Heart right ventricle (tissue), 16 donors: ENCODE data around the gene PTPRM. TPM values are rescaled to one million over a fixed set of nuclear protein-coding genes. Genes with fewer than 3 reads are reported as not detected.

Experiments
- ATAC-seq, 8 donors: fragments of 200-7000 bp; cut with Tn5 transposase; one replicate each; pipeline ENCODE4 v1.9.1; 2020; ENCODE audit warnings: mild to moderate bottlenecking in 8 of 8, moderate library complexity in 8 of 8, moderate number of reproducible peaks in 1 of 8
- DNase-seq, 2 donors: peaks; one replicate each; pipeline ENCODE4 v3.0.0-alpha.2; 2020
- H3K27ac ChIP-seq, 10 donors: fragments of 200-600 bp; sonication (generic) in 2 of 10; one replicate each; pipeline versions ENCODE4 v1.5.0 to v1.8.0; 2020 to 2022; ENCODE audit warnings: mild to moderate bottlenecking in 3 of 10
- H3K27me3 ChIP-seq, 7 donors: fragments of 200-600 bp; one replicate each; pipeline ENCODE4 v1.8.0; 2021 to 2022; ENCODE audit warnings: mild to moderate bottlenecking in 2 of 7
- H3K36me3 ChIP-seq, 9 donors: fragments of 200-600 bp; sonication (generic) in 1 of 9; one replicate each; pipeline versions ENCODE4 v1.5.0 to v1.8.0; 2020 to 2022; ENCODE audit warnings: mild to moderate bottlenecking in 2 of 9
- H3K4me1 ChIP-seq, 9 donors: fragments of 200-600 bp; sonication (generic) in 1 of 9; one replicate each; pipeline versions ENCODE4 v1.5.0 to v1.8.0; 2020 to 2022; ENCODE audit warnings: mild to moderate bottlenecking in 4 of 9
- H3K4me3 ChIP-seq, 10 donors: fragments of 200-600 bp; sonication (generic) in 2 of 10; one replicate each; pipeline versions ENCODE4 v1.5.0 to v1.8.0; 2020 to 2022; ENCODE audit warnings: mild to moderate bottlenecking in 7 of 10, moderate library complexity in 2 of 10
- H3K9me3 ChIP-seq, 11 donors: fragments of 200-600 bp in 10 of 11; sonication (generic) in 2 of 11; one replicate each; pipeline versions ENCODE4 v1.5.0 to v1.8.0; 2013 to 2022; ENCODE audit warnings: mild to moderate bottlenecking in 2 of 11, control low read depth in 1 of 11, moderate library complexity in 1 of 11
- CTCF ChIP-seq, 9 donors: fragments of 200-600 bp; sonication (generic) in 2 of 9; IDR thresholded peaks; one replicate each; pipeline versions ENCODE4 v1.5.0 to v1.8.0; 2021 to 2022; ENCODE audit warnings: antibody characterized with exemption in 9 of 9, mild to moderate bottlenecking in 5 of 9, moderate library complexity in 1 of 9
- WGBS, 2 donors: extraction: QIAGEN DNeasy Blood & Tissue Kit; methylation state at CpG; one replicate each; pipeline ENCODE4 v1.1.7; 2013; ENCODE audit warnings: inconsistent platforms in 1 of 2; 5-methylcytosine and 5-hydroxymethylcytosine counted together
- intact Hi-C, 10 donors: fragments of 100-400 bp; cut with DNase I; formaldehyde crosslinking; loops; one replicate each; pipeline versions ENCODE4 v1.11.1 to v1.14.2; 2022
- polyA plus RNA-seq, 2 donors: library from polyadenylated mRNA; stranded (reverse); fragments of 200-250 nt; gene quantifications; one replicate each; pipeline ENCODE4 v1.2.3, GENCODE V29; 2013
- total RNA-seq, 10 donors: library from RNA; stranded (reverse); fragmentation: NEBNext Ultra II Directional in 3 of 10; extraction: Animal tissue kit (Norgen Biotek cat#: 25700) in 3 of 10; gene quantifications; one replicate each; pipeline versions ENCODE4 v1.2.1 to v1.2.4, GENCODE V29; 2021 to 2023
- donor health status: Arrhythmogenic right ventricular cardiomyopathy.
- donor health status: ischemic (EF 13 %, LVEDD 7.1; RV severe dilation, severe dysfunction).
- donor health status: healthy with polysubstance abuse.
- donor health status: DM: no; HTN: yes; CAD: no.
- donor health status: DM: no; HTN: no; CAD: no.
- donor health status: ischemic (EF 25% LVEDD 6.9; RV normal size, moderate dysfunction).
- donor health status: ischemic (EF 25% LVEDD 5.7; RV mildly dilated, moderate dysfunction).
- donor health status: healthy.
- donor health status: DM: yes; HTN: yes; CAD: no.
- donor health status: Ischemic cardiomyopathy.
- donor health status: ischemic (EF 35%, LVEDD 5.7; RV mildly dilated, moderate dysfunction).
- donor health status: nonischemic (EF 11% LVEDD 7.7; RV severe dilation, severe dysfunction).
- donor health status: DM: yes; HTN: yes; CAD: no.
- donor health status: PGD.
- donor health status: ischemic (EF 29% LVEDD 5.4; RV normal size, mild dysfunction).
- donor health status: nonischemic (EF 23%, LVEDD 6.1; RV moderate dilation, normal function).

PTPRM gene
- total and polyA plus RNA-seq, 12 donors = 81.7 to 170 (median 132) TPM

GRCh38 chr18:7740821-7741220 lies 173.7 kb downstream of the PTPRM start:
- no peak overlapping the region for H3K4me3 ChIP-seq
- TF ChIP-seq CTCF (IDR thresholded peaks at IDR 0.05) = no peak
- no peaks in the 10 kb centered on the region for H3K36me3 ChIP-seq
- DNase-seq = no peak
- intact Hi-C loops = loop anchor here in 3 of 10 donors (5.0 to 10.0 kb wide), 3 partner anchors 124 to 404 kb away; no protein-coding TSS in a partner anchor
- ATAC-seq = peak in 3 of 8 donors; percentile 12 to 48 (median 25)
- 39 to 41% methylated on average over 3 of the region's 3 CpGs for WGBS, 2 donors
- H3K27me3 ChIP-seq = no peaks in the 10 kb centered on the region
- H3K4me1 ChIP-seq = peaks cover 7 to 68% (median 51%) of the 10 kb centered on the region in 9 donors
- H3K27ac ChIP-seq = peak overlapping the region in 9 of 10 donors; percentile 3 to 64 (median 53)
- peaks cover 0 to 8% (median 0%) of the 10 kb centered on the region in 11 donors for H3K9me3 ChIP-seq

DNA sequence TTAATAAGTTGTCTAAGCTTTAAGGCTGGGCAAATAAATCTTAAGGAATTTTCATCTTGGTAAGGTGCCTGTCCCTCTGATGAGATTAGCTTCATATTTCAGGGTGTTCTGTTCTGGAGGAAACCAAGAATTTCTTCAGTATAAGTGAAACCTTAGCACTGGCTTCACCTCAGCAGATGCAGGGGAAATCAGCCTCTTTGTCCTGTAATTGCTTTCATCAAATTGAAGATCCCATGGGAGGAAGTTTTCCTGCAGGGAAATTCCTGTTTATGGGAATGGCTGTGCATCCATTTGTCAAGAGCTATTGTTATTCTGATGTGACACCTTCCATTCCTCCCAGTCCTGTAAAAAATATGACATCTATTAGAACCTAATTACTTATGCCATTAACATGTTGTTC lies 174.5 kb downstream of the PTPRM start:
- intact Hi-C loops = loop anchor here in 3 of 10 donors (5.0 to 10.0 kb wide), 3 partner anchors 124 to 403 kb away; no protein-coding TSS in a partner anchor
- TF ChIP-seq CTCF (IDR thresholded peaks at IDR 0.05) = no peak
- DNase-seq (no peak), ATAC-seq (peak in 6 of 8 donors; percentile 5 to 87 (median 55))
- Histone ChIP-seq H3K27me3 (no peaks in the 10 kb centered on the region), H3K4me1 (peaks cover 7 to 63% (median 51%) of the 10 kb centered on the region in 9 donors), H3K4me3 (no peak overlapping the region), H3K27ac (peak overlapping the region in 9 of 10 donors; percentile 3 to 64 (median 53)), H3K36me3 (no peaks in the 10 kb centered on the region), H3K9me3 (peaks cover 0 to 16% (median 0%) of the 10 kb centered on the region in 11 donors)

DNA sequence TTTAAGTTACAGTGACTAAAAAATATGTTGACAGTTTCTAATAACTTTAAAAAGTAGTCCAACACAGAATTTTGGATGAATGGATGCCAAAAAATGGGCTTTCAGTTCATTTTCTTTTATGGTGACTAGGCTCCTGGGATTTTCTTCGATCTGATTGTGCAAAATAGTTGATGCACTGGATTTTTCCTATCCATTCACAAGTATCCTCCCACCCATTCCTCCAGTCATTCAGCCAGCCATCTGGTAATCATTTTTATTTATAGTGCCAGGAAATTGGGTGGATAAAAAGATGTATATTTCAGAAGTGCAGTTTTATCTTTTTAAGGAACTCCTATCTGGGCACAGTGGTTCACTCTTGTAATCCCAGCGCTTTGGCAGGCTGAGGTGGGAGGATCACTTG lies 175.1 kb downstream of the PTPRM start:
- 54 to 58% methylated on average over 2 of the region's 2 CpGs for WGBS, 2 donors
- Histone ChIP-seq H3K4me1 (peaks cover 7 to 65% (median 56%) of the 10 kb centered on the region in 9 donors), H3K9me3 (peaks cover 0 to 19% (median 0%) of the 10 kb centered on the region in 11 donors), H3K4me3 (no peak overlapping the region), H3K36me3 (no peaks in the 10 kb centered on the region), H3K27me3 (no peaks in the 10 kb centered on the region), H3K27ac (peak overlapping the region in 6 of 10 donors; percentile 6 to 64 (median 54))
- no peak for DNase-seq
- no peak for ATAC-seq
- intact Hi-C loops = loop anchor here in 3 of 10 donors (5.0 to 10.0 kb wide), 3 partner anchors 125 to 403 kb away; no protein-coding TSS in a partner anchor
- no peak for TF ChIP-seq CTCF (IDR thresholded peaks at IDR 0.05)

DNA sequence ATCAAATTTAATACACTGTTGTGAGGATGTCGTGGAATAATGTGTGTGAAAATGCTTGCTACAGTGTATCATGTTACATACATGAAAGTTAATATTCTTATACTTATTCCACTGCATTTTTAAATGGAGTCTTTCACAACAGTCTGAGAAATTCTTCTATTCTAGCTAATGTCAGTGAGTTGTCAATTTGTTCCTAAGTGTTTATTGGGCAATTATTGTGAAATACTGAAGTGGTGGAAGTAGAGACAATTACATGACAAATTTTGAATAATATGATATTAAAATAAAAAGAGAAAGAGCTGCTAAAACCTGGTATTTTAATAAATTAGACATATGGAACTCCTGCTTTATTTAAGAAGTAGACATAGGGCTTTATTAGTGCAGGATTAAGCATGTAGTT lies 176.1 kb downstream of the PTPRM start:
- ATAC-seq (no peak), DNase-seq (no peak)
- no peak overlapping the region for H3K4me3 ChIP-seq
- H3K27ac ChIP-seq = peak overlapping the region in 3 of 10 donors; percentile 3 to 62 (median 53)
- intact Hi-C loops = loop anchor here in 3 of 10 donors (5.0 to 10.0 kb wide), 3 partner anchors 126 to 402 kb away; no protein-coding TSS in a partner anchor
- H3K4me1 ChIP-seq = peaks cover 9 to 73% (median 66%) of the 10 kb centered on the region in 9 donors
- 66 to 72% methylated on average over 1 of the region's 1 CpG for WGBS, 2 donors
- H3K27me3 ChIP-seq = no peaks in the 10 kb centered on the region
- no peak for TF ChIP-seq CTCF (IDR thresholded peaks at IDR 0.05)
- peaks cover 0 to 19% (median 0%) of the 10 kb centered on the region in 11 donors for H3K9me3 ChIP-seq
- H3K36me3 ChIP-seq = no peaks in the 10 kb centered on the region
